HG03175 (cell line): Measurements from ENCODE around the gene LGI4.
"Not testable (repeated sequence)": the region's sequence is repeated elsewhere in the genome, so short reads cannot be mapped to it uniquely, and the experiment has no call there.

ENCODE experiments used
- ATAC-seq: cut with Tn5 transposase; IDR thresholded peaks from one replicate; pipeline ENCODE4 v1.9.1; 2021; ENCODE audit warnings: mild to moderate bottlenecking, moderate library complexity; ENCODE audit not compliant: unreplicated experiment

LGI4 gene

DNA sequence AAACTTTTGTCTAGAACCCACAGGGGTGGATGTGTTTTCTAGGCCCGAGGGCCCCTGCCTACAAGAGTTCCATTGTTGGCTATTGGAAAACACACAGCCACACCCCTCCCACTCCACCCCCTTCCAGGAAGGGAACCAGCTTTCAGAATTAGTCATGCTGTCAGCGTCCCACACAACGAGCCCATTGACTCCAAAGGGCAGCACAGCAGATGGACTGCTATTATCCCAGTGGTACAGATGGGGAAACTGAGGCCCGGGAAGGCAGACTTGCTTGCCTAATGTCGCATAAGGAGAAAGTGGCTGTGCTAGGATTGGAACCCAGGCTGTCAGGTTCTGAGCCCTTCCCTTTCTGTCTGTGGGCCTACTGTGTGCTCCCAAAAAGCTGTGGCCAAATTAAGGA lies 27.3 kb downstream of the LGI4 start:
- no peak for ATAC-seq

DNA sequence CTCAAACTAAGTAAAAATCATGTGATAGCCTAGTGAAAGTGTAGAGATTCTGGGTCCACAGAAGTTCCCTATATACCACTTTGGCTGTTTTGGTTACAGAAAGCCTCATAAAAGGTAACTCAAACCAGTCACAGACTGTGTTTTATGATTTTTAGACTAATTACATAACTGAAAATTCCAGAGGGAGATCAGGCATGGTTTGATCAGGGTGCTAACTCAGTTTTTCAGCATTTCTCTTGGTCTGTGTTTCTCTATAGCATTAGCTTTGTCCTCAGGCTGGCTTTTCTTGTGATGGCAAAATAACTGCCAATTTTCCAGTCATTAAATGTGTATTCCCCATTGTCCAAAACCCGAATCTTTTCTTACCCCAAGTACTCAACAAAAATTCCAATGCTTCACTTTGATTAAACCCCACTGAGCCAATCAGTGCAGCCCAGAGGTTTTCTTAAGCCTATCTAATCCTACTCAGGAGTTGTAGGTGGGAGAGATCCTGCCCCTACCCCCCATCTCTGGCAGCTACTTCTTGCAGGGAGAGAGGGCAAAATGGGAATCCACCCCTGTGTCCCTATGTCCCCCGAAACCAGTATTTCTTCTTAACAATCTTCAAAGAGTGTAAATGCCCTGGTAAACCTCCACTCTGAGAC lies 27.8 kb downstream of the LGI4 start:
- no peak for ATAC-seq

DNA sequence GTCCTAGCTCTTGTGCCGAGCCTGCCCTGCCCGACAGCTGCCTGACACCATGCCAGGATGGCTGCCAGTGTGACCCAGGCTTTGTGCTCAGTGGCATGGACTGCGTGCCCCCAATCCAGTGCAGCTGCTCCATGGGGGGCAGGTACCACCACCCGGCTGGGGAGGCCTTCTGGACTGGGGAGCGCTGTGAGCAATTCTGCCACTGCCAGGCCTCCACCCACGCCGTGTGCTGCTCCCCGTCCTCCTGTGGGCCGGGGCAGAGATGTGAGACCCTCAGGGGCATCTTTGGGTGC lies 28.6 kb downstream of the LGI4 start:
- no peak for ATAC-seq

GRCh38 chr19:35105411-35106290 lies 29.2 kb downstream of the LGI4 start:
- ATAC-seq: no peak

DNA sequence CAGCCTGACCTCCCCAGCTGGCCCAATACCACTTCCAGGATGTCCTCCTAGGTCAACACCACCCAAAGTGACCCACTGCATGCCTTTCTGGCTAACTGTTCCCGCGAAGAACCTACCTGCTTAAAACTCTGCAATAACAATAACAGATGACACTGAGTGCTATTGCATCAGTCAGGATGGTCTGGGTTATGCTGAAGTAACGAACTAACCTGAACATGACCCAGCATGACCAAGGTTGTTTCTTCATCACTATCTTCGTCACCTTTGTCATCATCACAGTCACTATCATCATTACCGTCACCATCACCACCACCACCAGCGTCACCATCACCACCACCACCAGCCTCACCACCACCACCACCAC lies 29.8 kb downstream of the LGI4 start:
- no peak for ATAC-seq

DNA sequence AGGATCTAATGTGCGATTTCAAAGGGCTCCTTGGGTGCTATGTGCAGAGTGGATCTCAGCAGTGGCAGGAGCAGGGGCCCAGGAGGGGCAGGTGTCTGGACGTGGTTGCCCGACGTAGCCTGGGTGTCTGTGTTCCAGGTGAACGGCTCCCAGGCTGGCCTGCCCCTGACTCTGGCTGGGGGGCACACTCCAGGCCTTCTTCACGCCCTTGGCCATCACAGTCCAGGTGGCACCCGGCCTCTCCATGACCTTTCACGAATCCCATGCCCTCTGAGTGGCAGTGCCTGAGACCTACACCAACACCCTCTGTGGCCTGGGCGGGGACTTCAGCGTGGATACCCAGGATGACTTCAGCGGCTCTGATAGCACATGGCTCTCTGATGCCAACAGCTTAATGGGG lies 30.5 kb downstream of the LGI4 start:
- ATAC-seq: no peak

DNA sequence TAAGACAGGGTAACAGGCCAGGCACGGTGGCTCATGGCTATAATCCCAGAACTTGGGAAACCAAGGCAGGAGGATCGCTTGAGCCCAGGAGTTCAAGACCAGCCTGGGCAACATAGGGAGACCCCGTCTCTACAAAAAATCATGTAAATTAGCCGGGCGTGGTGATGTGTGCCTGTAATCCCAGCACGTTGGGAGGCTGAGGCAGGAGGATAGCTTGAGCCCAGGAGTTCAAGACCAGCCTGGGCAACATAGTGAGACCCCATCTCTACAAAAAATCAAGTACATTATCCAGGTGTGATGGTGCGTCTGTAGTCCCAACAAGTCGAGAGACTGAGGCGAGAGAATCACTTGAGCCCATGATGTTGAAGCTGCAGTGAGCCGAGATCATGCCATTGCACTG lies 31.2 kb downstream of the LGI4 start:
- not testable (repeated sequence) for ATAC-seq

DNA sequence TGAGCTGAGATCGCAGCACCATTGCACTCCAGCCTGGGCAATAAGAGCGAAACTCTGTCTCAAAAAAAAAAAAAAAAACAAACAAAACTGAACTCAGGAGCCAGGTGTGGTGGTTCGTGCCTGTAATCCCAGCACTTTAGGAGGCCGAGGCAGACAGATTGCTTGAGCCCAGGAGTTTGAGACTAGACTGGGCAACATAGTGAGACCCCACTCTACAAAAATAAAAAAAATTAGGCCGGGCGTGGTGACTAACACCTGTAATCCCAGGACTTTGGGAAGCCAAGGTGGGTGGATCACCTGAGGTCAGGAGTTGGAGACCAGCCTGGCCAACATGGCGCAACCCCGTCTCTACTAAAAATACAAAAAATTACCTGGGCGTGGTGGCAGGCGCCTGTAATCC lies 32.9 kb downstream of the LGI4 start:
- not testable (repeated sequence) for ATAC-seq

DNA sequence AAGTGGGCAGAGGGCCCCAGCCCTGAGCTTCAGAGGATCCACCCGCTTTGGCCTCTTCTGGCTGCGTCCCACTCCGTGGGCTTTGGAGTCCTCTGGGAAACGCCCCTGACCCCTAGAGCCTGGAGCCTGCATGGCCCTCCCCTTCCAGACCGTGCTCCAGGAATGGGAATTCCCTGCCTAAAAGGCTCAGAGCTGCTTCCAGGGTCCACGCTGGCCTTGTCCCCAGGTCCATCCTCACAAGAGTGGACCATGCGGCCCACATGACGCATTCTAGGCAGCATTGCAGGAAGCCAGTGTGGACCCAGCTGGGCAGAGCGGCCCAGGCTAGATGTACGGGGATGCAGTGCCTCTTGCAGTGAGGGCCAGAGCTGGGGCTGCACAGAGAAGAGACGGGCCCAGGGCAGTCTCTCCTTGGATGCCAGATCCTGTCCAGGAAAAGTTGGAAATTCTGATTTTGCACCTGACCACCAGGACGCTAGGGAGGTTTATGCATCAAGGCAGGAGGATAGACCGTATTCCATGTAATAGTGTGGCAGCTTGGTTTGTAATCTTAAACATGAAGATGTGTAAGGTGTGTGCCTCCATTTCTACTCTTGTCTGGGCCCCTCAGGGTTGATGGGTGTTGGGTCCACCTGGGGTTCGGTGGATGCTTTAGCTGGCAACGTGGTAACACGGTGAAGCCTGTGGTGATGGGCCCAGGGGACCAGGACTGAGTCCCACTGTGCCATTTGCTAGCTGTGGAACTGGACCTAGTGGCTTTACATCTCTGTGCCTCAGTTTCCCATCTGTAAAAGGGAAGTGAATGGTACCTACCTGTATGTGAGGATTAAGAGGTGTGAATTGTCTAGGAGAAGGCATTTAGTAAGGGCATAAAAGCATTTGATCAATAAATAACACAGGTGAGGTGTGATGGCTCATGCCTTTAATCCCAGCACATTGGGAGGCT lies 34.0 kb downstream of the LGI4 start:
- no peak for ATAC-seq

DNA sequence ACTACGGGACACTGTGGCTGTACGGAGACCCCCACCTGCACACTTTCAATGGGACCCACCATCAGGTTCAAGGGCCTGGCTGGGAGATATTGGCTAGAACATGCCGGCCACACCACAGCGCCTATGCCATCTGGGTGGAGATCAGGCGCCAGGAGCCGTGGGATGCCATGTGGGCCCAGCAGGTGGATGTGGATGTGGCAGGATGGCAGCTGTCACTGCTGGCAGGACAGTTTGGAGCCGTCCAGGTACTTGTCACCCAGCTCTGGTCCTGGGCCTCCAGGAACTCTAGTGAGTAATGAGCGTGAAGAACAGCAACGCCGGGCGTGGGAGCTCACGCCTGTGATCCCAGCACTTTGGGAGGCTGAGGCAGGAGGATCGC lies 35.0 kb downstream of the LGI4 start:
- ATAC-seq: no peak

- no peak for ATAC-seq
Measured at GRCh38 chr19:35099155-35099896, 35.5 kb downstream of the LGI4 start.

GRCh38 chr19:35098413-35099049 lies 36.3 kb downstream of the LGI4 start:
- no peak for ATAC-seq

DNA sequence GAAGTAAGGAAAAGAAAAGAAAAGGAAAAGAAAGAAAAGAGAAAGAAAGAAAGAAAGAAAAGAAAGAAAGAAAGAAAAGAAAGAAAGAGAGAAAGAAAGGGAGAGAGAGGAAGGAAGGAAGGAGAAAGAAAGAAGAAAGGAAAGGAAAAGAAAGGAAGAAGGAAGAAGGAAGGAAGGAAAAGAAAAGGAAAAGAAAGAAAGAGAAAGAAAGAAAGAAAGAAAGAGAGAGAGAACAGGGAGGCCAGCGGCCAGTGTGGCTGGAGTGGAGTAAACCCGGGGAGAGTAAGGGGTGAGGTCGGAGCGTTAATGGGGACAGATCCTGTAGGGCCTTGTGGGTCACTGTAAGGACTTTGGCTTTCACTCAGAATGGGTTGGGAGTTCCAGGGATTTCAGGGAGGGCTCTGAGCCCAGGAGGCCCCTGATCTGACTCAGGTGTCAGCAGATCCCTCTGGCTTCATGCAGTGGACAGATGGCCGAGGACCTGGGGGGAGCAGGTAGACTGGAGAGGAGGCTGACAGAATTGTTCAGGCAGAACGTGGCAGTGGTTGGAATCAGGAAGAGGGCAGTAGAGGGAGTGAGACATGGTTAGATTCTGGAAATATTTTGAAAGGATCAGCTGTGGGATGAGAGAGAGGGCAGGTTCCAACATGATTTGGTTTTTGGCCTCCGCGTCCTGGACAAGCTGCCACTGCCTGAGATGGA lies 39.0 kb downstream of the LGI4 start:
- no peak for ATAC-seq

DNA sequence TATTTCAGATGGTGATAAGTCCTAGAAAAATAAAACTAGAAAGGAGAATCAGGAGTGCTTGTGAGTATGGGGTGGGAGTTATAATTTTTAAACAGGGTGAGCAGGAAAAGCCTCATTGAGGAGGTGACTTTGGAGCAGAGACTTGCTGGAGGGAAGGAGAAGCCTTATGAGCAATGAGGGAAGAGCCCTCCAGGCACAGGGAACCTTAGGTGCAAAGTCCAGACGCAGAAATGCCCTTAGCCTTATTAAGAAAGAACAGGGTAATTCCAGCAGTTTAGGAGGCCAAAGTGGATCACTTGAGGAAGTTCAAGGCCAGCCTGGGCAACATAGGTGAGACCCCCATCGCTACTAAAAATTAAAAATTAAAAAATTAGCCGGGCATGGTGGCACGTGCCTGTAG lies 40.2 kb downstream of the LGI4 start:
- no peak for ATAC-seq

DNA sequence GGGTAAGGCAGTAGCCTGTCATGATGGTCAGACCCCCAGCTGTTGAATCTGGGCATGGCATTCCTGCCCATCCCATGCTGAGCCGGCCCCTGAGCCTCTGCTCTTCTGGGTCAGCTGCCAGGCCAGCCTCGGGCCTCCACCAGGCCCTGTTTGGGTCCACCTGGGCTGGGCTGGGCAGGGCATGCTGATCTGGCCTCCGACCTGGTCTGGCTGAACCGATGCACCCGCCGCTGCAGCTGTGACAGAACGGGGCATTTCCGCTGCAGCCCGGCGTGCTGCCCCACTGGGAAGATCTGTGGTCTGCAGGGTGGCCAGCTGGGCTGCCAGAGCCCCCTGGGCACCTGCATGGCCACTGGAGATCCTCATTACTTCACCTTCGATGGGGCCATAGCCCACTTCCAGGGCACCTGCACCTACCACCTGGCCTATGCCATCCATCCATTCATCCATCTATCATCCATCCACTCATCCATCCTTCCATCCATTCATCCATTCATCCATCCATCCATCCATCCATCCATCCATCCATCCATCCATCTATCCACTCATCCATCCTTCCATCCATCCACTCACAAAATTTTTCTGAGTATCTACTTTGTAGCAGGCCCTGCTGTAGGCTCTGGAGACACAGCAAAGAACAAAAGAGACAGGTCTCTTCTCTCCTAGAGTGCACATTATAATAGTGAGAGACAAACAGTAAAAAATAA lies 40.8 kb downstream of the LGI4 start:
- ATAC-seq: no peak

- no peak for ATAC-seq
Measured at GRCh38 chr19:35093430-35093829, 41.4 kb downstream of the LGI4 start.

GRCh38 chr19:35090506-35091214 lies 44.2 kb downstream of the LGI4 start:
- no peak for ATAC-seq

GRCh38 chr19:35090160-35090505 lies 44.7 kb downstream of the LGI4 start:
- no peak for ATAC-seq

DNA sequence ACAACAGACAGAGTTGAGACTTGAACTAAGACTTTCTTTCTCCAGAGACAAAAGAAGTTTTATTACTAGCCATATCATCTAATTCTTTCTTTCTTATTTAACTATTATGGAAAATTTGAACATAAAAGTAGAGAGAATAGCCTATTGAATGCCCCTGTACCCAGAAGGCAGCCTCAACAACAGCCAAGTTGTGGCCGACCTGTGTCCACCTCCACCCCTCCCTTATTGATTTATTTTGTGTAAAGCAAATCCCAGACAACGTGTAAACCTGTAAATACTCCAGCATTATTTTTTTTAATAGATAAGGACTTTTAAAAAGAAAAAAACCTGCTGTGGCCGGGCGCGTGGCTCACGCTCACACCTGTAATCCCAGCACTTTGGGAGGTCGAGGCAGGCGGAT lies 45.3 kb downstream of the LGI4 start:
- ATAC-seq: no peak
